ENCODE data around the gene LRGUK. TPM values are rescaled to one million over a fixed set of nuclear protein-coding genes. Genes with fewer than 3 reads are reported as not detected.

The LRGUK gene
- total RNA-seq, 3 donors from 2014 or later (not counting 1 experiment from before 2014, with no cell fraction given): 0.90 to 1.7 (median 0.92) TPM

GRCh38 chr7:134180376-134180775 lies 53.2 kb downstream of the LRGUK start:
- DNase-seq: no peak
- H3K36me3 Mint-ChIP-seq: no peaks in the 10 kb centered on the region
- no peak for ATAC-seq
- H3K27me3 Mint-ChIP-seq (ENCODE audit: low read depth in 2 of 2): peaks cover 0 to 5% of the 10 kb centered on the region in 2 donors
- H3K9me3 Mint-ChIP-seq: no peaks in the 10 kb centered on the region
- no CpG with 5 or more reads among the region's 1 CpG for WGBS (ENCODE audit: insufficient coverage)
- Histone ChIP-seq H3K4me3 (ENCODE audit: low read length) (no peak overlapping the region), H3K4me1 (ENCODE audit: control insufficient read depth, insufficient read depth, low read length) (no peaks in the 10 kb centered on the region), H3K27ac (ENCODE audit: low read length) (no peak overlapping the region), H3K9me3 (ENCODE audit: control insufficient read depth, insufficient read depth, low read length) (no peaks in the 10 kb centered on the region), H3K27me3 (ENCODE audit: control insufficient read depth, insufficient read depth, low read length) (no peaks in the 10 kb centered on the region), H3K36me3 (ENCODE audit: control insufficient read depth, insufficient read depth, low read length) (no peaks in the 10 kb centered on the region)
- no peak for TF ChIP-seq CTCF (IDR thresholded peaks at IDR 0.05)
- no peak overlapping the region for H3K4me3 Mint-ChIP-seq
- H3K27ac Mint-ChIP-seq: no peak overlapping the region
- no peaks in the 10 kb centered on the region for H3K4me1 Mint-ChIP-seq
- intact Hi-C loops (cut with micrococcal nuclease): no loop called here

GRCh38 chr7:134182078-134182477 lies 54.9 kb downstream of the LRGUK start:
- no peak overlapping the region for H3K4me3 ChIP-seq (ENCODE audit: low read length)
- no peaks in the 10 kb centered on the region for H3K4me1 Mint-ChIP-seq
- H3K4me3 Mint-ChIP-seq: no peak overlapping the region
- no peaks in the 10 kb centered on the region for H3K9me3 ChIP-seq (ENCODE audit: control insufficient read depth, insufficient read depth, low read length)
- DNase-seq (no peak), ATAC-seq (no peak)
- H3K27me3 ChIP-seq (ENCODE audit: control insufficient read depth, insufficient read depth, low read length): no peaks in the 10 kb centered on the region
- intact Hi-C loops (cut with micrococcal nuclease): no loop called here
- H3K27ac Mint-ChIP-seq: no peak overlapping the region
- peaks cover 0 to 2% of the 10 kb centered on the region in 2 donors for H3K27me3 Mint-ChIP-seq (ENCODE audit: low read depth in 2 of 2)
- no peak overlapping the region for H3K27ac ChIP-seq (ENCODE audit: low read length)
- H3K36me3 ChIP-seq (ENCODE audit: control insufficient read depth, insufficient read depth, low read length): no peaks in the 10 kb centered on the region
- no peaks in the 10 kb centered on the region for H3K36me3 Mint-ChIP-seq
- TF ChIP-seq CTCF (IDR thresholded peaks at IDR 0.05): no peak
- H3K9me3 Mint-ChIP-seq: no peaks in the 10 kb centered on the region
- no peaks in the 10 kb centered on the region for H3K4me1 ChIP-seq (ENCODE audit: control insufficient read depth, insufficient read depth, low read length)
- WGBS (ENCODE audit: insufficient coverage): 61% methylated on average over 3 of the region's 3 CpGs

GRCh38 chr7:134184767-134185166 lies 57.6 kb downstream of the LRGUK start:
- no peak for TF ChIP-seq CTCF (IDR thresholded peaks at IDR 0.05)
- Mint-ChIP-seq H3K4me3 (no peak overlapping the region), H3K4me1 (no peaks in the 10 kb centered on the region), H3K9me3 (no peaks in the 10 kb centered on the region), H3K27me3 (ENCODE audit: low read depth in 2 of 2) (peaks cover 0 to 6% of the 10 kb centered on the region in 2 donors), H3K27ac (no peak overlapping the region), H3K36me3 (no peaks in the 10 kb centered on the region)
- Histone ChIP-seq H3K4me1 (ENCODE audit: control insufficient read depth, insufficient read depth, low read length) (no peaks in the 10 kb centered on the region), H3K27ac (ENCODE audit: low read length) (no peak overlapping the region), H3K9me3 (ENCODE audit: control insufficient read depth, insufficient read depth, low read length) (no peaks in the 10 kb centered on the region), H3K36me3 (ENCODE audit: control insufficient read depth, insufficient read depth, low read length) (no peaks in the 10 kb centered on the region), H3K27me3 (ENCODE audit: control insufficient read depth, insufficient read depth, low read length) (no peaks in the 10 kb centered on the region), H3K4me3 (ENCODE audit: low read length) (no peak overlapping the region)
- DNase-seq (no peak), ATAC-seq (no peak)
- intact Hi-C loops (cut with micrococcal nuclease): no loop called here
- 42% methylated on average over 2 of the region's 3 CpGs for WGBS (ENCODE audit: insufficient coverage)

GRCh38 chr7:134186027-134186426 lies 58.9 kb downstream of the LRGUK start:
- no peak overlapping the region for H3K27ac Mint-ChIP-seq
- intact Hi-C loops (cut with micrococcal nuclease): no loop called here
- Histone ChIP-seq H3K4me1 (ENCODE audit: control insufficient read depth, insufficient read depth, low read length) (no peaks in the 10 kb centered on the region), H3K27me3 (ENCODE audit: control insufficient read depth, insufficient read depth, low read length) (no peaks in the 10 kb centered on the region), H3K27ac (ENCODE audit: low read length) (no peak overlapping the region), H3K36me3 (ENCODE audit: control insufficient read depth, insufficient read depth, low read length) (no peaks in the 10 kb centered on the region), H3K9me3 (ENCODE audit: control insufficient read depth, insufficient read depth, low read length) (no peaks in the 10 kb centered on the region), H3K4me3 (ENCODE audit: low read length) (no peak overlapping the region)
- ATAC-seq (no peak), DNase-seq (no peak)
- H3K36me3 Mint-ChIP-seq: no peaks in the 10 kb centered on the region
- H3K27me3 Mint-ChIP-seq (ENCODE audit: low read depth in 2 of 2): peaks cover 0 to 6% of the 10 kb centered on the region in 2 donors
- 83% methylated on average over 2 of the region's 3 CpGs for WGBS (ENCODE audit: insufficient coverage)
- TF ChIP-seq CTCF (IDR thresholded peaks at IDR 0.05): no peak
- H3K9me3 Mint-ChIP-seq: no peaks in the 10 kb centered on the region
- H3K4me3 Mint-ChIP-seq: no peak overlapping the region
- no peaks in the 10 kb centered on the region for H3K4me1 Mint-ChIP-seq

Measured in natural killer cell (primary cell).